Right lung (tissue), 5 donors: ENCODE results near the gene KIRREL3. TPM values are rescaled to one million over a fixed set of nuclear protein-coding genes. Genes with fewer than 3 reads are reported as not detected.

Source experiments
- DNase-seq, 2 donors: peaks; one replicate each; pipeline ENCODE4 v3.0.0-alpha.2; 2013
- polyA plus RNA-seq, 5 donors: library from polyadenylated mRNA; unstranded; fragments of 120-200 nt; gene quantifications; one replicate each; pipeline versions ENCODE4 v1.2.1 to v1.2.3, GENCODE V29; 2013; ENCODE audit warnings: inconsistent platforms in 1 of 5, low replicate concordance in 1 of 5; ENCODE audit not compliant: insufficient read length in 5 of 5, insufficient read depth in 1 of 5

Gene KIRREL3
- polyA plus RNA-seq, 5 donors = 1.1 to 3.0 (median 2.1) TPM

GRCh38 chr11:126830216-126830806 is 170.3 kb downstream of the KIRREL3 start:
- no peak for DNase-seq

- no peak for DNase-seq
These were observed 170.9 kb downstream of the KIRREL3 start for GRCh38 chr11:126829716-126830115.

DNA sequence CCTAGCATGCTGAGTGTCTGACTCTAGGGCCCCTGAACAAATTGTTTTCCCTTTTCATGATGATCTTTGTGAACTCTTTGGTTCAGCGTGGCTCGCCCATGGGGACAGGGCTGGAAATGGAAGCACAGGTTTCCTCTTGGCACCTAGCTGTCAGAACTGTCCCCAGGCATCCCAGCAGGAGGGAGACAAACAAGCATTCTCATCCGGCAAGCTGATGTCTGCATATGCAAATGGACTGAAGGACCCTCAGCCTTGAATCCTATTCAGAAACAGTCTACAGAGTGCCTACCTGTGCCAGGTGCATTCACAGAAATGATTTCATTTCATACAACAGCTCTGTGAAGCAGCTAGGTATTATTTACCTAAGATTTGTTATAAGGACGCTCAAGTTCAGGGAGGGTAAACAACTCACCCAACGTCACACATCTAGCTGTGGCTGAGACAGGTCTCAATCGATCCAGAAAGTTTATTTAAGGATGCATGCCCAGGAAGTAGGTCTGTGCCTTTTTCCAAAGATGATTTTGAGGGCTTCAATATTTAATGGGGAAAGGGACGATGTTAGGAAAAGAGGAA is 176.4 kb downstream of the KIRREL3 start:
- no peak for DNase-seq

DNA sequence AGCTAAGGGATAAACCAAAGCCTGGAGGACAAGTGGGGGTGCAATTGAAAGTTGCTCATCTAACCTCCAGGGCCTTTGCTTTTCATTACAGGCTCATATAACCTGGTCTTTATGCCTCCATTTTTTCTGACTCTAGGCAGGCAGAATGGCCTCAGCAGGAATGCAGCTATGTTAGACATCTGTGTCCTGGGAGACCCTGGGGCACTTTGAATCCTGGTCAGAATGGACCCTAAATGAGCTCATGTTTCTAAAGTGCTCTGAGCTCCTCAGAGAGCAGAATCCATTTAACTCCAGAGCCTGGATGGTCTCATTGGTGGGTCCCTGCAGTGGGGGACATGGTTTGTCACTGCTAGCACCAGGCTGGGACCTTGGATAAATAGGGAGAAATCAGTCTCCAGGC is 177.3 kb downstream of the KIRREL3 start:
- no peak for DNase-seq

DNA sequence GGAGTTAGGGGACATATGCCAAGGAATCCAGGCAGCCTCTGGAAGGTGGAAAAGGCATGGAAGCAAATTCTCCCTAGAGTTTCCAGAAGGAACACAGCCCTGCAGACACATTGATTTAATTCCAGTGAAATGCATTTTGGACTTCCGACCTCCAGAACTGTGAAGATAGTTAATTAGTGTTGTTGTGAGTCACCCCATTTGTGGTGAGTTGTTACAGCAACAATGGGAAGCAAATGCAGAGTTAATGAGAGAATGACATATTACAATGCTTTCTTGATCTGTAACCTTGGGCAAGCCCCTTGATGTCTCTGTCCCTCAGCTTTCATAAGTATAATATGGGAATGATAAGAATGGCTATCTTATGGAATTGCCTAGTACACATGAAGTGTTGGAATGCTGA is 178.7 kb downstream of the KIRREL3 start:
- no peak for DNase-seq

DNA sequence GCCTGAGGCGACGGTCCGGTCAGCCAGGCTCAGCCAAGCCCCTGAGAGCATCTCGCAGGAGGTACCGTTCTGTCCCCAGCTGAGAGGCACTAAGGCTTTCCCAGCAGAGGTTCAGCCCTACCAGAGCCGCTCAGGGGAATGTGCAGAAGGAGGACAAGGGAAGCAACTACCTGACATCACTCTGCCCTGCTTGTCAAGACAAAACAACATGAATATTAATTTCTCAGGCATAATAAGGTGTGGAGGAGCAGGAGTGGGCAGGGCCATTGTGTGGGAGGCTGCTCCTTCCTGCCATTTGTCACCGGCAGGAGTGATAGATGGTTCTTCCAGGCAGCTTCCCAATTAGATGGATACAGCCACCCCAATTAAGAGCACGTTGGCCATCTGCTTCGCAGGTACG is 181.4 kb downstream of the KIRREL3 start:
- no peak for DNase-seq

DNA sequence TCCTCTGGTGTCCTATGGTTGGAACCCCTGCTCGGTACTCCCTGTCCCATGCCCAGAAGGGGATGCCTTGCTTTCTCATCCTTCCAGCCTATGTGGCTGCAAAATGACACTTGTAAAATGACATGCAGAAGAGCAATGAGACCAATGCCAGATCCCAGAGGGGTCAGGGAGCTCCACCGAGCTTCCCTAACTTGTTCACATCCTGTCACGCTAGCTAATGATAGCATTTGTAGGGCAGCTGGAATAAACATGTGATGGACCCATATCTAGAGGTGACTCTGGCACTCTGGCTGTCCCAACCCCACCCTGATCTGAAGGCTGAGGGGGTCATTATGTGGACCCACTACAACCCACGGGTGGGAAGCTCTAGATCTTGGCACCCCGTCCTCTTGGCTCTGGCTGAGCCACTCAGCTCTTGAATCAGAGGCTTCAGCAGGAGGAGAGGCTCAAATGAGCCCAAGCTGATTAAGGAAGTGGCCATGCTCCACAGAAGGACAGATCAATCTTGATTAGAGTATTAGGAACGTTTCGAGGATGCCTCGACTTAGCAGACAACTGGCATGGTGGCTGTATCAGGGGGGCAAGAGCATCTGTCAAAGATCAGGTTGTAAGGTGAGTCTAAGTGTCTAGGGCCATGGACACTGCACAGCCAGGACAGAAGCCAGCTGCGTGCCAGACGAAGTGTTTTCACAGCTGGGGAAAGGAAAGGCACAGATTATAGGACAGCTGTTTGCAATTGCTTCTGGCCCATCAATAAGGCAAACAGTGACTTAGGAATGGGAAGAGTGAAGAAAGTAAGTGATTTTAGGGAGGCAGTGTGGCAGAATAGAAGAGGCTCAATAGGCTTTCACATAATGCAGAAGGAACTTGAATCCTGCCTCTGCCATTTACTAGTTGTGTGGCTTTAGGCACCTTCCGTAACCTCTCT is 182.8 kb downstream of the KIRREL3 start:
- DNase-seq = no peak

DNA sequence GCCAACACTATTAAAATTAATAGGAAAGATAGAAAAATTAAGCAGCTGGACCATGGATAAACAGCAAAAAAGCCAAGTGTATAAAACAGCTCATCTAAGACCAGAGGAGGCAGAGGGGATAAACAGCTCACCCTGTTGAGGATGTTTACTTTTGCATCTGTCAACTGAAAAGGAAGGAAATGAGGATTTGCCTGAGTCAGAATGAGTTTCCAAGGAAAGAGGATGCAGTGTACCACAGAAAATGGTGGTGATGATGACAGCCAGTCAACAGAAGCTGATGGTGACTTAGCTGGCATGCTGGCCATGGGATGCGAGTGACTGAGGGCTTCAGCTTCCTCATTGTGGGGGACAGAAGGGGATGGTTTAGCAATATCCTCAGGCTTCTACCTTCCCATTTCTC is 183.5 kb downstream of the KIRREL3 start:
- DNase-seq = no peak

- no peak for DNase-seq
These were observed 183.9 kb downstream of the KIRREL3 start for GRCh38 chr11:126816645-126817044.

DNA sequence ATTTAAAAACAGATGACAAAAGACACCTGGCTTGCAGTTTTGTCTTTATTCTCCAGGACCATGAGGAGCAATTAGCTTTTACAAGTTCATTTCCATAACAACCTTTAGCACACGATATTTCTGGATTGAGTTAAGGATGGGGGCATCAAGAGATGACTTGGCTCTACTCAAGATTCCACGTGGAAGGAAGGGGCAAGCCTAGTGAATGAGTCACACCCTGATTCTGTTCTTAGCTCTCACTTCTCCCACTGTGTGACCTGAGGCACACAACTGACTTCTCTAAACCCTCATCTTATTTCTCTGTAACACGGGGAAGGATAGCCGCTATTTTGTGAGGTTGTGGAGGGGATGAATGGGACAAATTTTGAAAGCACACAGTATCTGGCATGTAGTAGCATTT is 185.5 kb downstream of the KIRREL3 start:
- no peak for DNase-seq

GRCh38 chr11:126810776-126811175 is 189.8 kb downstream of the KIRREL3 start:
- DNase-seq = peak; percentile 19 to 24

- no peak for DNase-seq
These were observed 190.9 kb downstream of the KIRREL3 start for GRCh38 chr11:126809514-126810289.

DNA sequence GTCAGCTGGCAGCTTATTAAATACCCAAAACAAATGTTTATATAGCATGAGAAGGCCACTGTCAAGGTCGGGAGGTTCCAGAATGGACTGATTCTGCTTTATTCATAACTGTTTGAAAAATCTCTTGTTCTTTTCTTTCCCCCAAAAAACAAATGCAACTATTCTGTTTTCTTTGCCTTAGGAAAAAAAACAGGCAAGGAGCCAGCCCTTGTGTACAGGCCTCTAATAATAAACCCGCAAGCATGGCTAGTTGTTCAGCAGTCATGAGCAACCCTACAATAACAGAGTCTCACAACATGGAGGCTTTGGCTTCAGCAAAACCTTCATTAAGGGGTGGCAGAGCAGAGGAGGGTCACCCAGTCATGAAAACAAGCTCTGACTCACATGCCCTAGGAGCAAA is 191.7 kb downstream of the KIRREL3 start:
- DNase-seq = peak; percentile 16 to 45

- no peak for DNase-seq
These were observed 192.3 kb downstream of the KIRREL3 start for GRCh38 chr11:126808296-126808695.

DNA sequence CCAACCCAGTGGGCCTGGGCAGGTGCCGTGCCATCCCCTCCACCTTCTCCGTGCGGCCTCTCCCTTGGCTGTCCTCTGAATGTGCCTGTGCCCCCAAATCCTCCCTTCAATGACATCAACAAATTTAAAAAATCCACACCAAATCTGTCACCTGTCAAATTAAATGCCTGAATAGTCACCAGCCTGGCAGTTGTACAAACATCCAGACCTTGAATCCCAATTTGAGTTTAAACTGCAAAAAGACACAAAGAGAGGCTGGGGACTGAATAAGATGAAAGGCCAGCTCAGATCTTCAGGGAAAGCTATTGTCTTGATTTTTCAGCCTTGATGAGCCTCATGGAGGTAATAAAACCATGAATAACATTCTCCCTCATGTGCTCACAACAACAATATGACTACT is 194.7 kb downstream of the KIRREL3 start:
- no peak for DNase-seq

GRCh38 chr11:126804363-126804762 is 196.2 kb downstream of the KIRREL3 start:
- DNase-seq = no peak

GRCh38 chr11:126800009-126800408 is 200.6 kb downstream of the KIRREL3 start:
- no peak for DNase-seq

- no peak for DNase-seq
These were observed 203.0 kb downstream of the KIRREL3 start for GRCh38 chr11:126797457-126798169.

- DNase-seq = no peak
These were observed 207.0 kb downstream of the KIRREL3 start for GRCh38 chr11:126793596-126793995.

DNA sequence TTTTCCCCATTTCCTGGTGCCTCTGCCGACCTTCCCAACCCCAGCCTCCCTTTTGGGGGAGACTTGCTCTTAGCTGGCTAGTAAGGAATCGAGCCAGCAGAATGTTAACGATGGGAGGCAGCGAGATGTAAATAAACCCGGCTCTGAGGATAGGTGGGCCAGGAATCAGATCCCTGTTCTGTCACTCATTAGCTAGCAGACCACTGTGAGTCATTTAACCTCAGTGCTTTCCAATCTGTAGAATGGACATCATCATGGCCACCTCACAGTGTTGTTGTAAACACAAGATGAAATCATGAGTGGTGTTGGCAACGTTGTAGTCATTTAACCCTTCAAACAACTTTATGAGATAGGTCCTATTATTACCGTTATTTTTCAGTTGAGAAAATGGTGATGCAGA is 208.6 kb downstream of the KIRREL3 start:
- DNase-seq = no peak

- DNase-seq = no peak
These were observed 209.1 kb downstream of the KIRREL3 start for GRCh38 chr11:126791446-126791845.
